Brain microvascular endothelial cell (primary cell): ENCODE data around the gene SHC1.
A peak's percentile ranks its signal among the peaks of the same experiment; 100 is the strongest.

Experiments
- DNase-seq: peaks from one replicate; pipeline ENCODE4 v3.0.0-alpha.2; 2020
- H3K27ac ChIP-seq: fragments of 250-450 bp; sonication (Bioruptor Pico); 2 replicates; pipeline ENCODE4 v1.5.1; 2020; ENCODE audit warnings: mild to moderate bottlenecking, moderate library complexity
- H3K27me3 ChIP-seq: fragments of 250-450 bp; sonication (Bioruptor Pico); replicated peaks from 2 replicates; pipeline ENCODE4 v1.5.1; 2020; ENCODE audit warnings: mild to moderate bottlenecking
- H3K36me3 ChIP-seq: fragments of 250-450 bp; sonication (Bioruptor Pico); replicated peaks from 2 replicates; pipeline ENCODE4 v1.5.1; 2020; ENCODE audit warnings: mild to moderate bottlenecking
- H3K4me3 ChIP-seq: 2 replicates; pipeline ENCODE4 v1.5.1; 2011; ENCODE audit warnings: low read depth, mild to moderate bottlenecking, control low read depth, low read length, moderate library complexity
- CTCF ChIP-seq: IDR thresholded peaks from 2 replicates; pipeline ENCODE4 v1.5.1; 2011; ENCODE audit warnings: low read depth, mild to moderate bottlenecking, moderate library complexity, low read length, control low read depth, inconsistent platforms; ENCODE audit errors: missing control alignments
- in situ Hi-C: cut with HindIII; loops from 2 replicates; pipeline ENCODE4 v1.10.0; 2017; ENCODE audit warnings: low sequenced_read_pairs, low pct_ligation_motif_present

The SHC1 gene

GRCh38 chr1:154962795-154963330 lies 7.7 kb downstream of the SHC1 start:
- no peak for TF ChIP-seq CTCF
- Histone ChIP-seq H3K27me3 (no peaks in the 10 kb centered on the region), H3K27ac (no peak overlapping the region), H3K4me3 (no peak overlapping the region), H3K36me3 (peaks cover 55% of the 10 kb centered on the region)
- in situ Hi-C loops: no loop called here
- no peak for DNase-seq

- in situ Hi-C loops: no loop called here
- H3K36me3 ChIP-seq: peaks cover 48% of the 10 kb centered on the region
- H3K27ac ChIP-seq: peak overlapping the region; percentile 96
- DNase-seq: no peak
- TF ChIP-seq CTCF: no peak
- H3K4me3 ChIP-seq: peak overlapping the region; percentile 70
- no peaks in the 10 kb centered on the region for H3K27me3 ChIP-seq
These were observed 8.3 kb downstream of the SHC1 start for GRCh38 chr1:154962156-154962749.

- Histone ChIP-seq H3K36me3 (peaks cover 41% of the 10 kb centered on the region), H3K4me3 (peak within 1 kb of the TSS; percentile 70), H3K27ac (peak within 1 kb of the TSS; percentile 96), H3K27me3 (no peaks in the 10 kb centered on the region)
- peak; percentile 54 for DNase-seq
- in situ Hi-C loops: no loop called here
- peak; percentile 27 for TF ChIP-seq CTCF
These were observed 9.1 kb downstream of the SHC1 start, which contains the start of gene PYGO2 for GRCh38 chr1:154961207-154962155. Gene PYGO2 (minus strand): TSS chr1:154961782. CDS start chr1:154961576, 206 bp downstream.

DNA sequence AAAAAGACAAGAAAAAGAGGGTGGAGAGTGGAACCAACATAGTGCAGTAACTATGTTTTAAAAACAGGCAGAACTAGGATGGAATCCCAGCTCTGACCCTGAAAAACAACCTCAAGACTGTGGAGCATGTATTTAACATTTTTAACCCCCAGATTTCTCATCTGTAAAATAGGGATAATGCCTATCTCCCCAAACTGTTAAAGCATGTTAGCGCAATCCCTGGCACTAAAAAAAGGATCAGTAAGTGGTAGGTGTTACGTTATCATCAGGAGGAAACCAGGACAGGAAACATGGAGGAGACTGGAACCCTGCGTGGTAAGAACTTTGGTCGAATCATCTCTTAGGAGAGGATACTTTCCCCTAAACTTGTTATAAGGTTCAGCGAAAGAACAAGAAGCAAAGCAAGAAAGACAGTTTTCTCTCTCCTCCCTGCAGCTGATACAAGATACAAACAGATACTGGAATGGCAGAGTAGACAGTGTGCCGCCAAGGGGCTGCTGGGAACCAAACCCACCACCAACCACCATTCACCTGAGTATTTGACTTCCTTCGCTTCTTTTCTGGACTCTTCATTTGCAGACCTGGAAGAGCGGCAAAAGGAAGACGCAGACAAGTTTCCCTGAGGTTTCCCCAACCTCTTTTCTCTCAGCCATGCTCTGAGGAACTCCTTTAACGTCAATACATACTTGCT lies 10.0 kb downstream of the SHC1 start:
- in situ Hi-C loops: no loop called here
- Histone ChIP-seq H3K4me3 (peak overlapping the region; percentile 70), H3K27me3 (no peaks in the 10 kb centered on the region), H3K27ac (no peak overlapping the region), H3K36me3 (peaks cover 32% of the 10 kb centered on the region)
- TF ChIP-seq CTCF: no peak
- DNase-seq: no peak

- Histone ChIP-seq H3K4me3 (no peak overlapping the region), H3K27ac (no peak overlapping the region), H3K27me3 (no peaks in the 10 kb centered on the region), H3K36me3 (peaks cover 20% of the 10 kb centered on the region)
- no peak for DNase-seq
- in situ Hi-C loops: no loop called here
- TF ChIP-seq CTCF: no peak
These were observed 11.1 kb downstream of the SHC1 start for GRCh38 chr1:154959426-154959780.
